Calu3 (cell line): ENCODE data around the gene GHITM. TPM values are rescaled to one million over a fixed set of nuclear protein-coding genes. Genes with fewer than 3 reads are reported as not detected.

Experiments
- BruUV-seq: library from RNA; stranded (reverse); fragments of 400-500 nt; replicated peaks from 2 replicates; lab custom pipeline; 2021; lab: Mats Ljungman, UMichigan
- CTCF ChIA-PET: fragments of 300-600 bp; sonication (Branson Sonifier 250); formaldehyde crosslinking; loops from one replicate; lab custom pipeline; 2022; ENCODE audit warnings: antibody characterized with exemption; lab: Charles Lee
- DNase-seq: peaks from one replicate; pipeline ENCODE4 v3.0.0; 2022
- H3K27ac Mint-ChIP-seq: one replicate; pipeline ENCODE4 v1.8.0; 2022; ENCODE audit warnings: mixed read lengths; ENCODE audit not compliant: unreplicated experiment
- H3K27me3 Mint-ChIP-seq: one replicate; pipeline ENCODE4 v1.8.0; 2022; ENCODE audit warnings: mixed read lengths; ENCODE audit not compliant: unreplicated experiment
- H3K36me3 Mint-ChIP-seq: one replicate; pipeline ENCODE4 v1.8.0; 2022; ENCODE audit warnings: mild to moderate bottlenecking, moderate library complexity, mixed read lengths; ENCODE audit not compliant: insufficient read depth, unreplicated experiment
- H3K4me1 Mint-ChIP-seq: one replicate; pipeline ENCODE4 v1.8.0; 2022; ENCODE audit warnings: mild to moderate bottlenecking, low read depth, mixed read lengths; ENCODE audit not compliant: unreplicated experiment
- H3K4me3 Mint-ChIP-seq: one replicate; pipeline ENCODE4 v1.8.0; 2022; ENCODE audit warnings: mild to moderate bottlenecking, low read depth, moderate library complexity, mixed read lengths; ENCODE audit not compliant: unreplicated experiment
- H3K9me3 Mint-ChIP-seq: one replicate; pipeline ENCODE4 v1.8.0; 2022; ENCODE audit warnings: low read depth, mixed read lengths; ENCODE audit not compliant: unreplicated experiment
- CTCF ChIP-seq: fragments of 200-600 bp; IDR thresholded peaks from one replicate; pipeline ENCODE4 v1.8.0; 2022; ENCODE audit warnings: antibody characterized with exemption; ENCODE audit not compliant: unreplicated experiment
- intact Hi-C: fragments of 100-400 bp; cut with micrococcal nuclease; formaldehyde crosslinking; loops from one replicate; pipeline ENCODE4 v1.10.0; 2022; ENCODE audit not compliant: unreplicated experiment
- total RNA-seq: library from RNA; stranded (reverse); gene quantifications from 2 replicates; pipeline ENCODE4 v1.2.3, GENCODE V29; 2022

Gene GHITM
- total RNA-seq, 1 experiment from 2014 or later: 107 TPM

- intact Hi-C loops: no loop called here
- H3K36me3 Mint-ChIP-seq: no peaks in the 10 kb centered on the region
- H3K27ac Mint-ChIP-seq: no peak overlapping the region
- no TSS peak for BruUV-seq
- TF ChIP-seq CTCF: no peak
- no peak for DNase-seq
- no peak overlapping the region for H3K4me3 Mint-ChIP-seq
- H3K4me1 Mint-ChIP-seq: no peaks in the 10 kb centered on the region
- no peaks in the 10 kb centered on the region for H3K27me3 Mint-ChIP-seq
- CTCF ChIA-PET: no interaction called here
- no peaks in the 10 kb centered on the region for H3K9me3 Mint-ChIP-seq
Observed at GRCh38 chr10:84172467-84173356, 33.4 kb downstream of the GHITM start.

GRCh38 chr10:84173501-84173929 is 34.2 kb downstream of the GHITM start, which contains the start of gene GPR15LG:
Gene GPR15LG, plus strand, starts transcription at chr10:84173801. Its CDS starts 51 bp downstream, at chr10:84173852.
- H3K4me1 Mint-ChIP-seq: no peaks in the 10 kb centered on the region
- no peak for DNase-seq
- H3K9me3 Mint-ChIP-seq: no peaks in the 10 kb centered on the region

GRCh38 chr10:84175436-84175835 is 36.1 kb downstream of the GHITM start:
- no peaks in the 10 kb centered on the region for H3K9me3 Mint-ChIP-seq
- no peak for TF ChIP-seq CTCF

More at GRCh38 chr10:84173501-84173929, 34.2 kb downstream of the GHITM start, which contains the start of gene GPR15LG:
- H3K27me3 Mint-ChIP-seq: no peaks in the 10 kb centered on the region
- H3K36me3 Mint-ChIP-seq: no peaks in the 10 kb centered on the region
- CTCF ChIA-PET: no interaction called here
- no TSS peak for BruUV-seq
- TF ChIP-seq CTCF: no peak
- H3K27ac Mint-ChIP-seq: no peak within 1 kb of the TSS
- no peak within 1 kb of the TSS for H3K4me3 Mint-ChIP-seq
- intact Hi-C loops: no loop called here

GRCh38 chr10:84176351-84176750 is 37.0 kb downstream of the GHITM start:
- CTCF ChIA-PET: no interaction called here
- intact Hi-C loops: no loop called here
- no peak overlapping the region for H3K27ac Mint-ChIP-seq
- no peaks in the 10 kb centered on the region for H3K9me3 Mint-ChIP-seq
- H3K27me3 Mint-ChIP-seq: no peaks in the 10 kb centered on the region
- no peak overlapping the region for H3K4me3 Mint-ChIP-seq
- no peaks in the 10 kb centered on the region for H3K4me1 Mint-ChIP-seq
- BruUV-seq: no TSS peak
- no peak for TF ChIP-seq CTCF
- DNase-seq: no peak
- H3K36me3 Mint-ChIP-seq: no peaks in the 10 kb centered on the region

More at GRCh38 chr10:84175436-84175835, 36.1 kb downstream of the GHITM start:
- CTCF ChIA-PET: no interaction called here
- intact Hi-C loops: no loop called here
- DNase-seq: no peak
- Mint-ChIP-seq H3K27ac (no peak overlapping the region), H3K4me1 (no peaks in the 10 kb centered on the region), H3K36me3 (no peaks in the 10 kb centered on the region), H3K27me3 (no peaks in the 10 kb centered on the region), H3K4me3 (no peak overlapping the region)
- no TSS peak for BruUV-seq
